Frontal cortex (tissue), 4 donors: Measurements from ENCODE around the gene SRMS. TPM values are rescaled to one million over a fixed set of nuclear protein-coding genes. Genes with fewer than 3 reads are reported as not detected.

ENCODE experiments used
- DNase-seq, 2 donors: peaks; one replicate each; pipeline ENCODE4 v3.0.0; 2012; ENCODE audit warnings: low spot score in 2 of 2
- FAIRE-seq: peaks from 2 replicates; lab custom pipeline; 2012; peaks lifted over from hg19 to GRCh38; lab: Jason Lieb, UNC
- total RNA-seq: library from RNA; depleted of rRNA; stranded (reverse); fragments of >200 nt; gene quantifications from one replicate; pipeline ENCODE4 v1.2.3, GENCODE V29; 2014
- donor health status: control.
- donor health status: control.
- donor health status: control.

Gene SRMS
- total RNA-seq, 1 donor from 2014 or later: not detected

DNA sequence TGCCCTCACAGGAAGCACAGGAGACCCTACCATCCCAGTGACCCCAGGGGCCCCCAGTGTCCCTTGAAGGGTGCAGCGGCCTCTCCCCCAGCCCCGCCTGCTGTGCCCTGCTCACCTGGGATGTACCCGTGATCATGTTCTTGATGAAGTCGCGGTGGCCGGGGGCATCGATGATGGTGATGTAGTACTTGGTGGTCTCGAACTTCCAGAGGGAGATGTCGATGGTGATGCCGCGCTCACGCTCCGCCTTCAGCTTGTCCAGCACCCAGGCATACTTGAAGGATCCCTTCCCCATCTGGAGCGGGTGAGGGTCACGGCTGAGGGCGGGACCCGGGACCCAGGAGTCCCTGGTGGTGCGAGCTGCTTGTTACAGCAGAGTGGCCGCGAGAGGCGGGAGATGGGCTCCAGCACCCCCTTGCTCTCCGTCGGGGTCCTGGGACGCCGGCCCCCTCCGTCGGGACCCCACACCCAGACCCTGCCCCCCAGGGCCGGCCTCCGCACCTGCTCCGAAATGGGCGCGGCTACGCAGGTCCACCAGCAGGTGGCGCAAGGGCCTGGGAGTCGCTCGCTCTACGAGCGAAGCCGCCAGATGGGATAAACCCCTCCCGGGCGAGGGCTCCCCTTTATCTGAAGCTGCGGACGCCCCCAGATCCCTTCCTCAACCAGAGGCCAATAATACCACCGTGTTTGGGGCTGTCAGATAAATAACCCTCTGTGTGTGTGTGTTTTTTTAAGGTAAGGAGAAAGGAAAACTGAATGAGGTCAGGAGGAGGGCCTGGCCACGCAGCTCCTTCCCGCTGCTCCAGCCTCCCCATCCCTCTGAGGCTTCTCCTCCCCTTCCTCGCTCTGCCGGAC is 51.6 kb downstream of the SRMS start:
- DNase-seq (peak; percentile 80 to 86), FAIRE-seq (no peak)

- FAIRE-seq: no peak
- no peak for DNase-seq
Measured at GRCh38 chr20:63495167-63495720, 52.3 kb downstream of the SRMS start.

- DNase-seq: no peak
- no peak for FAIRE-seq
Measured at GRCh38 chr20:63494420-63495166, 53.0 kb downstream of the SRMS start.

- no peak for FAIRE-seq
Measured at GRCh38 chr20:63494084-63494419, 53.5 kb downstream of the SRMS start.

DNA sequence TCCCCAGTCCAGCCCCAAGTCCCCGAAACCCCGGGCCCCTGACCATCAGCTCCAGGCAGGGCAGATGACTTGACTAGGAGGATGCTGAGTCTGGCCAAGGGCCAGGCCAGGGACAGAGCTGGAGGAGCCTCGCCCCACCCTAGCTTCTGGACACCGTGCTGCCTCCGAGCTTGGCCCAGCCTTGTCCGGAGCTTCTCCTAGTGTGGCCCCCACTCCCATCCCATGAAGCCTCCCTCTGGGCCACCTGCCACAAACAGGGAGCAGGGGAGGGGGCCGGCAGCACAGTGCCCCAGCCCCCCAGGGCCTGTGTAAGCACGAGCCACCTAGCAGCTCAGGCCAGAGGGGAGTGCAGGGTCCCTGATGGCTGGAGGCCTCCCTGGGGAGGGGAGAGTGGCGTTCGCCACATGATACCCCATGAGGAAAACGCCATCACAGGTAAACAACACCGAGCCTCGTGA is 54.0 kb downstream of the SRMS start:
- no peak for FAIRE-seq

More at GRCh38 chr20:63494084-63494419, 53.5 kb downstream of the SRMS start:
- no peak for DNase-seq

GRCh38 chr20:63492982-63493381 is 54.6 kb downstream of the SRMS start:
- no peak for FAIRE-seq

More for the DNA sequence above, 54.0 kb downstream of the SRMS start:
- no peak for DNase-seq

DNA sequence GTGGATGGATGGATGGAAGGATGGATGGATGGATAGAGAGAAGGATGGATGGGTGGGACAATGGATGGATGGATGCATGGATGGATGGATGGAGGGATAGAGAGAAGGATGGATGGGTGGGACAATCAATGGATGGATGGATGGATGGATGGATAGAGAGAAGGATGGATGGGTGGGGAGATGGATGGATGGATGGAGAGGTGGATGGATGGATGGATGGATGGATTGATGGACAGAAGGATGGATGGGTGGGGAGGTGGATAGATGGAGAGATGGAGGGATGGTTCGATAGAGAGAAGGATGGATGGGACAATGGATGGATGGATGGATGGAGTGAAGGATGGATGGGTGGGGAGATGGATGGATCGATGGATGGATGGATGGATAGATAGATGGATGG is 55.0 kb downstream of the SRMS start:
- DNase-seq: no peak
- no peak for FAIRE-seq

More at GRCh38 chr20:63492982-63493381, 54.6 kb downstream of the SRMS start:
- DNase-seq: no peak

GRCh38 chr20:63491635-63492230 is 55.8 kb downstream of the SRMS start:
- no peak for FAIRE-seq
- DNase-seq: no peak

GRCh38 chr20:63491078-63491477 is 56.5 kb downstream of the SRMS start:
- DNase-seq: no peak
- no peak for FAIRE-seq

Other genes starting within 250 kb of the SRMS start
- 6.9 TPM for gene CHRNA4, start 186.4 kb downstream of the SRMS start, total RNA-seq
- gene KCNQ2, start 75.1 kb downstream of the SRMS start, total RNA-seq: 159 TPM
- 179 TPM for gene EEF1A2, start 48.7 kb downstream of the SRMS start, total RNA-seq
- 17.1 TPM for gene PPDPF, start 27.0 kb downstream of the SRMS start, total RNA-seq
- not detected for gene PTK6, start 10.4 kb downstream of the SRMS start, total RNA-seq
- gene FNDC11, start 6.4 kb upstream of the SRMS start, total RNA-seq: 6.1 TPM
- gene HELZ2, start 26.5 kb upstream of the SRMS start, total RNA-seq: 3.7 TPM
- gene GMEB2, start 79.4 kb upstream of the SRMS start, total RNA-seq: 6.1 TPM
- gene STMN3, start 105.7 kb upstream of the SRMS start, total RNA-seq: 104 TPM
- 8.2 TPM for gene RTEL1, start 110.6 kb upstream of the SRMS start, total RNA-seq
- gene TNFRSF6B, start 148.9 kb upstream of the SRMS start, total RNA-seq: not detected
- gene ARFRP1, start 160.2 kb upstream of the SRMS start, total RNA-seq: 18.3 TPM
- 6.5 TPM for gene ZGPAT, start 160.3 kb upstream of the SRMS start, total RNA-seq
- 4.9 TPM for gene LIME1, start 188.9 kb upstream of the SRMS start, total RNA-seq
- 1.2 TPM for gene SLC2A4RG, start 192.0 kb upstream of the SRMS start, total RNA-seq